Vagina (tissue), 2 donors: ENCODE results near the gene EFEMP1. TPM values are rescaled to one million over a fixed set of nuclear protein-coding genes. Genes with fewer than 3 reads are reported as not detected.
A peak's percentile ranks its signal among the peaks of the same experiment; 100 is the strongest.

Experiments used
- DNase-seq, 2 donors: peaks; one replicate each; pipeline ENCODE4 v3.0.0-alpha.2; 2017; ENCODE audit errors: extremely low spot score in 2 of 2
- H3K27ac ChIP-seq: fragments of 200-600 bp; sonication (generic); one replicate; pipeline ENCODE4 v1.5.1; 2019
- H3K27me3 ChIP-seq: fragments of 200-600 bp; sonication (generic); one replicate; pipeline ENCODE4 v1.5.1; 2019
- H3K36me3 ChIP-seq, 2 donors: fragments of 200-600 bp; sonication (generic); one replicate each; pipeline ENCODE4 v1.5.1; 2017 to 2019
- H3K4me1 ChIP-seq: fragments of 200-600 bp; sonication (generic); one replicate; pipeline ENCODE4 v1.5.1; 2019
- H3K4me3 ChIP-seq, 2 donors: fragments of 200-600 bp; sonication (generic); 1 replicate in 1 of 2; 2 replicates in 1 of 2; pipeline ENCODE4 v1.5.1; 2016 to 2019
- H3K9me3 ChIP-seq: fragments of 200-600 bp; sonication (generic); one replicate; pipeline ENCODE4 v1.5.1; 2019
- POLR2A ChIP-seq, 2 donors: fragments of 450-650 bp; IDR thresholded peaks; one replicate each; pipeline ENCODE4 v1.6.1; 2017; ENCODE audit warnings: antibody characterized with exemption in 2 of 2, mild to moderate bottlenecking in 2 of 2, moderate library complexity in 2 of 2
- POLR2AphosphoS5 ChIP-seq, 2 donors: sonication (generic); formaldehyde crosslinking; IDR thresholded peaks; one replicate each; pipeline ENCODE4 v1.9.0; 2017; ENCODE audit warnings: antibody characterized with exemption in 2 of 2, mild to moderate bottlenecking in 2 of 2, low read depth in 1 of 2; ENCODE audit not compliant: insufficient read depth in 1 of 2
- intact Hi-C: fragments of 100-400 bp; cut with DNase I; formaldehyde crosslinking; loops from one replicate; pipeline ENCODE4 v1.15.1; 2023
- total RNA-seq: library from RNA; depleted of rRNA; stranded (reverse); fragments of >200 nt; gene quantifications from one replicate; pipeline ENCODE4 v1.2.3, GENCODE V29; 2016
- TF ChIP-seq, protein P1 (sequence below), 3 experiments: fragments of 450-650 bp in 2 of 3; fragments of 200-600 bp in 1 of 3; sonication (generic) in 1 of 3; IDR thresholded peaks; one replicate each; pipeline ENCODE4 v1.5.1; 2017 to 2019; ENCODE audit warnings: antibody characterized with exemption in 3 of 3, mild to moderate bottlenecking in 2 of 3, moderate library complexity in 2 of 3

EFEMP1 gene
- total RNA-seq, 1 donor from 2014 or later, result 235 TPM

DNA sequence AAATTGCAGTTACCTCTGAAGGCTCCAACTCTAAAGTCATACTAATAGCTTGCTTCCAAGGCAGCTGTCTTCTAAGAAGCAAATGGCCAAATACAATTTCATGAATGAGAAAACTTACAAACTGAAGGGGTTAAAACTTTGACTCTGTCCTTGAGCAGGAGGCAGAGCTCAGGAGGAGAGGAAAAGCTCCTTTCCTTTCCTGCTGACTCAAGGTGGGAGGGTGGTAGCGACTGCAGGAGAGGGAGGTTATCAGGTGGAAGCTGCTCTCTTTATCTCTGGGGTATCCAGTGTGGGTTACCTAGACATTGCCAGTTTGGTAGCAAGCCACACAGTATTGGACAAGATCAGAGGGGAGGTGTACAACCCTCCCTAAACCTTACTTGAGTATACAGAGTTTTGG is 2.7 kb upstream of the EFEMP1 start:
- no peak overlapping the region for H3K4me3 ChIP-seq
- no peaks in the 10 kb centered on the region for H3K36me3 ChIP-seq
- no peak for DNase-seq
- peaks cover 20% of the 10 kb centered on the region for H3K4me1 ChIP-seq
- no peaks in the 10 kb centered on the region for H3K27me3 ChIP-seq
- H3K9me3 ChIP-seq, result no peaks in the 10 kb centered on the region
- intact Hi-C loops, result no loop called here
- TF ChIP-seq POLR2AphosphoS5 (IDR thresholded peaks at IDR 0.05; ENCODE audit: insufficient read depth in 1 of 2, low read depth in 1 of 2), result no peak
- TF ChIP-seq, protein P1, sequence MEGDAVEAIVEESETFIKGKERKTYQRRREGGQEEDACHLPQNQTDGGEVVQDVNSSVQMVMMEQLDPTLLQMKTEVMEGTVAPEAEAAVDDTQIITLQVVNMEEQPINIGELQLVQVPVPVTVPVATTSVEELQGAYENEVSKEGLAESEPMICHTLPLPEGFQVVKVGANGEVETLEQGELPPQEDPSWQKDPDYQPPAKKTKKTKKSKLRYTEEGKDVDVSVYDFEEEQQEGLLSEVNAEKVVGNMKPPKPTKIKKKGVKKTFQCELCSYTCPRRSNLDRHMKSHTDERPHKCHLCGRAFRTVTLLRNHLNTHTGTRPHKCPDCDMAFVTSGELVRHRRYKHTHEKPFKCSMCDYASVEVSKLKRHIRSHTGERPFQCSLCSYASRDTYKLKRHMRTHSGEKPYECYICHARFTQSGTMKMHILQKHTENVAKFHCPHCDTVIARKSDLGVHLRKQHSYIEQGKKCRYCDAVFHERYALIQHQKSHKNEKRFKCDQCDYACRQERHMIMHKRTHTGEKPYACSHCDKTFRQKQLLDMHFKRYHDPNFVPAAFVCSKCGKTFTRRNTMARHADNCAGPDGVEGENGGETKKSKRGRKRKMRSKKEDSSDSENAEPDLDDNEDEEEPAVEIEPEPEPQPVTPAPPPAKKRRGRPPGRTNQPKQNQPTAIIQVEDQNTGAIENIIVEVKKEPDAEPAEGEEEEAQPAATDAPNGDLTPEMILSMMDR (IDR thresholded peaks at IDR 0.05), result no peak
- no peak for TF ChIP-seq POLR2A (IDR thresholded peaks at IDR 0.05)
- H3K27ac ChIP-seq, result no peak overlapping the region

GRCh38 chr2:55923982-55924321 is 370 bp upstream of the EFEMP1 start:
- H3K4me3 ChIP-seq, result peak overlapping the region; percentile 65 to 70
- intact Hi-C loops, result loop anchor here (2.0 kb wide), 1 partner anchor 31 kb away; no protein-coding TSS in a partner anchor
- DNase-seq, result no peak
- no peak for TF ChIP-seq POLR2AphosphoS5 (IDR thresholded peaks at IDR 0.05; ENCODE audit: insufficient read depth in 1 of 2, low read depth in 1 of 2)
- no peak for TF ChIP-seq POLR2A (IDR thresholded peaks at IDR 0.05)
- TF ChIP-seq, protein P1 (IDR thresholded peaks at IDR 0.05), result no peak
- peaks cover 33% of the 10 kb centered on the region for H3K4me1 ChIP-seq
- H3K9me3 ChIP-seq, result no peaks in the 10 kb centered on the region
- H3K36me3 ChIP-seq, result no peaks in the 10 kb centered on the region
- no peaks in the 10 kb centered on the region for H3K27me3 ChIP-seq
- peak overlapping the region; percentile 83 for H3K27ac ChIP-seq

GRCh38 chr2:55922291-55922907 is 1.2 kb downstream of the EFEMP1 start:
- DNase-seq, result no peak
- Histone ChIP-seq H3K4me1 (peaks cover 34% of the 10 kb centered on the region), H3K27me3 (no peaks in the 10 kb centered on the region), H3K9me3 (no peaks in the 10 kb centered on the region), H3K4me3 (peak overlapping the region; percentile 65 to 70), H3K27ac (peak overlapping the region; percentile 83), H3K36me3 (no peaks in the 10 kb centered on the region)
- TF ChIP-seq, protein P1 (IDR thresholded peaks at IDR 0.05), result no peak
- TF ChIP-seq POLR2A (IDR thresholded peaks at IDR 0.05), result no peak
- no peak for TF ChIP-seq POLR2AphosphoS5 (IDR thresholded peaks at IDR 0.05; ENCODE audit: insufficient read depth in 1 of 2, low read depth in 1 of 2)
- intact Hi-C loops, result loop anchor here (2.0 kb wide), 1 partner anchor 32 kb away; no protein-coding TSS in a partner anchor

DNA sequence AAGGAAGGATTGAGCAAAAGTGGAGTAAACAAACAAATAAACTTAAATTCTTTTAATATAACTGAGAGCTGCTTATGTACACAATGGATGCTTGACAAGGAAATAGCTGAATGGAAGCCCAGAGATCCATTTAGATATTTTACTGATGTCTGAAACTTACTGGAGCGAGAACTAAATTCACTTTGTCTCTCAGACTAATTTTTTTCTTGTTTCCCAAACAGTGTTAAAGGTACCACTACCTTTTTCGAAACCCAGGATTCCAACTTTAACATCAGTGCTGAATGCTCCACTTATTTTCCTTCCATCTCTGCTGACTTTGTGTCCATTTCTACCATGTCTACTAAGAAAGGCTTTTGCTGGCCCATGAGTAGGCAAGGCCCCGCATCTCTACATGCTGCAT is 4.0 kb downstream of the EFEMP1 start:
- Histone ChIP-seq H3K27ac (no peak overlapping the region), H3K9me3 (no peaks in the 10 kb centered on the region), H3K27me3 (no peaks in the 10 kb centered on the region), H3K4me3 (no peak overlapping the region), H3K4me1 (peaks cover 52% of the 10 kb centered on the region), H3K36me3 (no peaks in the 10 kb centered on the region)
- DNase-seq, result no peak
- intact Hi-C loops, result no loop called here
- TF ChIP-seq POLR2AphosphoS5 (IDR thresholded peaks at IDR 0.05; ENCODE audit: insufficient read depth in 1 of 2, low read depth in 1 of 2) (no peak), POLR2A (IDR thresholded peaks at IDR 0.05) (no peak)
- TF ChIP-seq, protein P1 (IDR thresholded peaks at IDR 0.05), result no peak

DNA sequence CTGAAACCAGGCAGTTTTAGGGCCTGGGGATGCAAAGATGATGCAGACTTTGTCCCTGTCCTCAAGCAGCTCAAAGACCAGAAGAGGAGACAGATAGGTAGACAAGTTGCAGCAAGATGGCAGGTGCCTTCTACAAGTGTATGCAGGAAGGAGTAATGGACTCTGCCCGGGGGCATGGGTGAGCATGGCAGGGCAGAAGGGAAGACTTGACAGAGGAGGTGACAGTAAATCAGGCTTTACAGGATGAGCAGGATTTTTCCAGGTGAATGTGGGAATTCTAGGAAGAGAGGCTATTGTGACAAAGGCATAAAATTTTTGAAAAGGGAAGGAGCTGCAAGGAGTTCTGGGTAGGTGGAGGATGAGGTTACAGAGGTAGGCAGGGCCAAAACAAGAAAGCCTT is 4.7 kb downstream of the EFEMP1 start:
- intact Hi-C loops, result no loop called here
- no peaks in the 10 kb centered on the region for H3K9me3 ChIP-seq
- TF ChIP-seq, protein P1 (IDR thresholded peaks at IDR 0.05), result no peak
- no peak for TF ChIP-seq POLR2A (IDR thresholded peaks at IDR 0.05)

More for the DNA sequence above, 4.7 kb downstream of the EFEMP1 start:
- Histone ChIP-seq H3K36me3 (no peaks in the 10 kb centered on the region), H3K27me3 (no peaks in the 10 kb centered on the region), H3K4me3 (no peak overlapping the region), H3K27ac (no peak overlapping the region), H3K4me1 (peaks cover 55% of the 10 kb centered on the region)
- DNase-seq, result no peak
